HG03108 (cell line): ENCODE results near the gene BTN3A1.
"Not testable (repeated sequence)": the region's sequence is repeated elsewhere in the genome, so short reads cannot be mapped to it uniquely, and the experiment has no call there.

Experiments
- ATAC-seq: cut with Tn5 transposase; IDR thresholded peaks from one replicate; pipeline ENCODE4 v1.9.1; 2021; ENCODE audit warnings: moderate library complexity; ENCODE audit not compliant: unreplicated experiment

BTN3A1 gene

DNA sequence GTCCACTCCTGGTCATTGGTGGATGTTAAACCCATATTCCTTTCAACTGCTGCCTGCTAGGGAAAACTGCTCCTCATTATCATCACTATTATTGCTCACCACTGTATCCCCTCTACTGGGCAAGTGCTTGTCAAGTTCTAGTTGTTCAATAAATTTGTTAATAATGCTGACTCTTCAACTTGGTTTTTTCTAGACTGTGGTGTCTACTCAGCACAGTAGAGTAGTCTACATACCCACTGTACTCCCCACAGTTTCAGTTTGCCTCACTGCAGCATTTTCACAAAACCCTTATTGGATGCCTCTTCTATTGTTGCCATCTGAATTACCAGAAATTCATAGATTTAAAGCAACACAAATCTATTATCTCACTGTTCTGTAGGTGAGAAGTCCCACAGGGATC lies 23.9 kb upstream of the BTN3A1 start:
- not testable (repeated sequence) for ATAC-seq

DNA sequence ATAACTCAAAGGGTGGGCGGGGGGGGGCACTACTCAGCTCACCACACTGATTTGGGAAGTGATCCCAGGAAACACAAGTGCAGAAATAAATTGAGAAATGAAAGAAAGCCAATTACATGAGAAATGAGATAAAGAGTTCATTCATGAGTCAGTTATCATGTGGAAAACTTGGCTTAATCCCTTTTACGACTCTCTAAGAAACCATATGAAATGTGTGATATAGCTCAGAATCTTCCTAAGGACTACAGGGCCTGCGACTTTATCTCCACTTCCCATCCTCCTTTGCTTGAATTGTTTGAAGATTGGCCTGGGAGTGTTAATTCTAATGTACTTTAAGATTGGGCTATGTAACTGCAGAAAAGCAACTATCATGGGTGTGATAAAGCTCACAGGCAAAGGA lies 22.8 kb upstream of the BTN3A1 start:
- no peak for ATAC-seq

DNA sequence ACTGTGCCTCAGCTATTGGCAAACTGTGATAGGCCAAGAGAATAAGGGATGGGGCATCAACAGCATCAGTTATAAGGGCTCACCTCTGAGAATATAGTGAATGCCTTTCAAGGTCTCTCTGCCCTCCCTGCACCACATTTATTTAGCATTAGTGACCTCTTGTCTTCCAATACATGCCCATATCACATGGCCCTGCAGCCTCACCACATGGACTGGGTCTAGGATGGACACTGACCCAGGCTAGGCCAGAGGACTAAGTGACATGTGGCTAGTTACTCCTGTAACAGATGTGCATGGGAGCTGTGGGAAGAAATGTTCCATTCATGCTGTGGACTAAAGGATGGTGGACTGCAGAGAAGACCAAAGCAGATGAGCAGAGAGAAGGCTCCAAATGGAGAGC lies 22.3 kb upstream of the BTN3A1 start:
- ATAC-seq: no peak

DNA sequence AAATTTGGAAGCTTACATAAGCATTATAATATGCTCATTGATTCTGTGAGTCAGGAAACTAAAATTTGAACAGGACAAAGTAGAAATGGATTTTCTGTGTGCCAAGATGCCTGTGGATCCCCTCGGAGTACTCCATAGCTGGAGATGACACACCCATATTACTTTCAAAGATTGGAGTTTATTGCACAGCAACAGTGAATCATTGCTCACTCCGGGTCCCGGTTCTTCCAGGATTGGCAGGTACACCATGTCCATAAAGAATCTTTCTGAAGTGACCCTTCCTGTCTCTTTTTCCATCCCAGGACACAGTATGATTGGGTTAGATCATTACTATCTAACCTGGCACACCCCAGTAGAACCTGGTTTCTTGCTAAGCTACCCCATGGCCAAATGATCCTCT lies 21.8 kb upstream of the BTN3A1 start:
- no peak for ATAC-seq

DNA sequence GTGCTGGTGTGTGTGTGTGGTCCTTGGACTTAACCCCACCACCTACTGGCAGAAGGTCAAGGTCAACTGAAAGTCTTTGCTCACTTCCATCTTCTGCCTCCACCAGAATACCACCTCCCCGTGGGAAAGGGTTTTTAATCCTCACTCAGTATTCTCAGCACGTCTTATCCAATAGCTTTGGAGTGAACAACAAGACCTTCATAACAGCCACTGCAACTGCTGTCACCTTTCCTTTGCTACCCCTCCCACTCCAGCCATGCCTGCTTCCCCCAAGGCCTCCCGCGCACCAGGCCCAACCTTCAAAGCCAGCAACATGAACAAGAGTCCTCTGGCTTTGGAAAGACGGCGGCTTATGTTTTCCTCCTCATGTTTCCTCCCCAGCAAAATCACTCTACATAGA lies 20.0 kb upstream of the BTN3A1 start:
- ATAC-seq: no peak

DNA sequence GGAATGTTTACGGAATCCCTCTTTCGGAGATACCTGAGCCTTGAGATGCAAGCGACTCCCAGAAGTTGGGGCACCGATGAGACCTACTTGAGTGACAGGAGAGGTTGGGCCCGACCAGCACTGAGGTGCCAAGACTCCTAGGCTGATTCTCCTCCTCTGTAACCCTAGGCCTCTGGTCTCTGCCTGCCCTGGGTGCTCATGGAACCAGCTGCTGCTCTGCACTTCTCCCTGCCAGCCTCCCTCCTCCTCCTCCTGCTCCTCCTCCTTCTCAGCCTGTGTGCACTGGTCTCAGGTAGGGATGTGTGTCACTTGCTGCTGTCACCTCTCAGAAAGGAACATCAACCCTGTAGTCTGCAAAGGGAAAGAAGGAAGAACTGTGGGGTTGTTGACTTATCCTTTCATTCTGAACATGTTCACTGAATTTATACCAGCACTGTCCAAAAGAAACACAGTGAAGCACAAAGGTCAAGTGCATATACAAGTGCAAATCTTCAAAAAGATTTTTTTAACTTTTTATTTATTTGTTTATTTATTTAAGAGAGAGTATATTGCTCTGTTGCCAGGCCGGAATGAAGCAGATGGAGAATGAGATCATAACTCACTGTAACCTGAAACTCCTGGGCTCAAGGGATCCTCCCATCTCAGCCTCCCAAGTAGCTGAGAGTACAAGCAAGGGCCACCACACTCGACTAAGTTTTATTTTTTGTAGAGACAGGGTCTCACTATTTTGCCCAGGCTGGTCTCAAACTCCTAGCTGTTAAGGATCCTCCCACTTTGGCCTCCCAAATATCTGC lies 18.3 kb upstream of the BTN3A1 start:
- ATAC-seq: no peak

DNA sequence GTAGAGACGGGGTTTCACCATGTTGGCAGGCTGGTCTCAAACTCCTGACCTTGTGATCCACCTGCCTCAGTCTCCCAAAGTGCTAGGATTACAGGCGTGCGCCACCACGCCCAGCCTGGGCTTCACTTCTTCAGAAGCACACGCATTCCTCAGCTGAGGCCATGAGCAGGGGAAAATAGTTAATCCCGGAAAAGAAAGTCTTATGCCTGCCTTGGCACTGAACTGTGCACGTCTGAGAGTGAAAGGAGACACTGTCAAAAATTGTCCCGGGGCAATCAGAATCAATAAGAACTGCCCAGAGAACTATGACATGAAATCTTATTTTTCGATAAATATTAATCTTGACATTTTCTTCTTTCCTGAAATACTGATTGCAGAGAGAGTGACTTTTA lies 16.3 kb upstream of the BTN3A1 start:
- ATAC-seq: no peak

DNA sequence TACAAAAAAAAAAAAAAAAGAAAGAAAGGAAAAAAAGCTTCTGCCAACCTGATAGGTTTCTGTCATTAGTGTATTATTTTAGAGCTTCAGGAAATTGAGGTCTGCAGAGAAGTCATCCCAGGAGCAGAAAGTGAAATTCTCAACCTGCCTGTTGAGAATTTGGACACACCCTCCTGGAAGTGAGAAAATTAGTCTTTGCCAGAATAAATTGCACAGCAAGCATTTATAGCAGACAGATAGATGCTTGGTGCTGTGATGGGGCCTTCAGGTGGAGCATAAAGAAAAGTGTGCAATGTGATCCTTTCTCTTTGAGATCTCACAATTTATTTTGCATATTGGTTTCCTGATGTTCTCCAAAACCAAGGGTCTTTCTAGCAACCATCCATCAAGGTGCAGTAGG lies 14.5 kb upstream of the BTN3A1 start:
- ATAC-seq: no peak

DNA sequence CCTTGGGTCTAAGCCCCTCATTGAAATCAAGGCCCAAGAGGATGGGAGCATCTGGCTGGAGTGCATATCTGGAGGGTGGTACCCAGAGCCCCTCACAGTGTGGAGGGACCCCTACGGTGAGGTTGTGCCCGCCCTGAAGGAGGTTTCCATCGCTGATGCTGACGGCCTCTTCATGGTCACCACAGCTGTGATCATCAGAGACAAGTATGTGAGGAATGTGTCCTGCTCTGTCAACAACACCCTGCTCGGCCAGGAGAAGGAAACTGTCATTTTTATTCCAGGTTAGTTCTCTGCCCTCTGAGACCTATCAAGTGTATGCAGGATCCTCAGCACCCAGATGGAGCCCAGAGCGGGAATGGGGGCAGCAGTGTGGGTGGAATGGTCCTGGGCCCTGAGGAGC lies 14.1 kb upstream of the BTN3A1 start:
- no peak for ATAC-seq

DNA sequence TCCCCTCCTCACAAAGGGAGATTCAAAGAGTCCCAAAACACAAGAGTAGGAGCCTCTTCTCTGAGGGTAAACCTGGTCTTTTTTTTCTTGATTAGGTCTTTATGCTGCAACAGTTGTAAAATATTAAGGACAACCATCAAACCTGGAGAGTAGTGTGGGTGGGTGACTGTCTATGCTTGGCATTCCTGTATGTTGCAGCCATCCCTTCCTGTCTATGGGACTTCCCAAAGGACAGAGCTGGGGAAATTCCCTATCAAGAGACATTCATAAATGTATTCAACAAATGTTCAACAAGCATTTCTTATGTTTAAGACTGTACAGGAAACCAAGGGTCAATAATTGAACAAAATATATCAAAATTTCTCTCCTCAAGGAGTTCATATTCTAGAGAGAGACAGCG lies 13.6 kb upstream of the BTN3A1 start:
- ATAC-seq: no peak

DNA sequence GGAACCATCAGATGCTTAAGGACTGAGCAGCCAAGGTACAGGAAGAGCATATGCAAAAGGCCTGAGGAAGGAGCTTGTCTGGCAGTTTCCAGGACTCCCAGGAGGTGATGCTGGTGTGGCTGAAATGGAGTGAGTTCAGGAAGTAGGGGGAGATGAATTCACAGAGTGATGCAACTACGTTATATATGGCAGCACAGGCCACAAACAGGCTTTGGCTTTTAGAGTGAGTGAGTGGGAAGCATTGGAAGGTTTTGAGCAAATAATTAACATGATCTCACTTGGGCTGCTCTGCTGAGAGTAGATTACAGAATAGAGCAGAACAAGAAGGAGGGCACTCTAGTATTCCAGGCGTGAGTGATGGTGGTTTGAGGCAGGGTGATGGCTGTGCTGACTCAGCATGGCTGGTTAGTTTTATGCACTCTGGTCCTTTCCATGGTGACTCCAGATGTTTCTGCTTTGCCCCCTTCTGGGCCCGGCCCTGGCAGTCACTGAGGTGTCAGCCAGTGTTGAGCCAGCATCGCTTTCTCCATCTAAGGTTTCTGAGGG lies 12.7 kb upstream of the BTN3A1 start:
- ATAC-seq: no peak

DNA sequence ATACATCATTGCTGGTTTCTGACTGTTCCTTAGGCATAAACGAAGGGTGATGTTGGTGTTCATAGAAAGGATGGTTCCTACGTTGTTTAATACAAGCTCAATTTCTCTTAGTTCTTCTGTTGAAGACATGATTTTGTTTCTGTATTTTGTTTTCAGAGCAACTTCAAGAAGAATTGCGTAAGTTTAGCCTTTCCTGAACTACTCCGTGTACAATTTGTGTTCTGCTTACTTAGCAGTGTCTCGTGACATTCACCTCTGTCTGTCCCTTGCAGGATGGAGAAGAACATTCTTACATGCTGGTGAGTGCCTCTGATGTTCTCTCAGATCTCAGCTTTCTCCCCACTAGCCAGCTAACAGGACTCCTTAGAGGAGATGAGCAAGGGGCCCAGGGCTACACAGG lies 11.5 kb upstream of the BTN3A1 start:
- ATAC-seq: no peak

DNA sequence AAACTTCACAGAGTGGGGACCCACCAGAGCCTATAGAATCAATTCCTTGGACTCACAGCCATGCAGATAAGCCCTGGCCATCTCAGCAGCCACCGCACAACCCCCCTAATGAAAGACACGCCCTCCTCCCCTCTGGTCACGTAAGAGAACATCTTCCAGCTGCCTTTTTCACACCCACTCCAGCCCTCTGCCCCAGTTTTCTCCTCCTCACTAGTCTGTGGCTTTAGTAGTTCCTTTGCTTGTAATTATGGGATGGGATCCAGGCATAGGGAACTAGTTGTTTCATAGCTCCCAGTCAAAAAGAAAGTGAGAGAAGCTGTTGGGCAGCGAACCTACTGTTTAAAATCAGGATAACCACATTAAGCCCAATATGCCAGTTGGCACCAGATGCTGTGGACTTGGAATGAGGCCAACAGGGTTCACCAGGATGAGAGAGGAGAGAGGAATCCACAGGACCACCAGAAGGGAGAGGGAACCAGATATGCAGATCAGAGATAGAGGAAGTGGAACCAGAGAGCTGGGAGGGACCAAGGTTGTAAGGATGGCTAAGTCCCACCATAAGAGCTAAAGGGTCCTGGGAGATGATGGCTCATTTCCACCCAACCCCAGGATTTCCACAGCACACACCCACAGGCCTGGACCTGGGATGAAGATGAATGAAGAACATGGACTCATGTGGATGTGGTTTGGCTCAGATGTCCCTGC lies 9.0 kb upstream of the BTN3A1 start:
- ATAC-seq: no peak

DNA sequence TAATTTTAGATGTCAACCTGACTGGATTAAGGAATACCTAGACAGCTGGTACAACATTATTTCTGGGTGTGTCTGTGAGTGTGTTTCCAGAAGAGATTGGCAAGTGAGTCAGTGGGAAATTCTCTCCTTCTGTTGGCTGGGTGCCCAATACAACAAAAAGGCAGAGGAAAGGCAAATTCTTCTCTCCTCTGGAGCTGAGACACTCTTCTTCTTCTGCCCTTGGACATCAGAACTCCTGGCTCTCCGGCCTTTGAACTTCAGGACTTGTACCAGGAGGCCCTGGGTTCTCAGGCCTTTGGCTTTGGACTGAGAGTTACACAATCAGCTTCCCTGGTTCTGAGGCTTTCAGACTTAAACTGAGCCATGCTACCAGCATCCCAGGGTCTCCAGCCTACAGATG lies 7.8 kb upstream of the BTN3A1 start:
- no peak for ATAC-seq

DNA sequence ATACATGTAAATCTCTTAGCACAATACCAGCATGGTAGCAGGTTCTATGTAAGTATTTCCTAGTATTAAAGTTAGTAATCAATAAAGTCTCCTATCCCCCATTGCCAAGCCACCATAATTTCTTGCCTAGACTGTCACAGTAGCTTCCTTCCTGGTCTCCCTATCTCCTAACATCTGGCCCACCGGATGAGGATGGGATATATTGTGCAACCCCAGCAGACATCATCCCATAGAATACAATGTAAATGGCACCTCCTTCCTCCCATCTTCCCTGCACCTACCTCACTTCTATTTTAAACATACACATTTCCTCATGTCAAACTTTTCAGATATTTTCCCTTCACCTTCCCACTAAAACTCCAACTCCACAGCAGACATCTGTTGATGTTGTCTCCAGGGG lies 3.5 kb upstream of the BTN3A1 start:
- ATAC-seq: no peak

DNA sequence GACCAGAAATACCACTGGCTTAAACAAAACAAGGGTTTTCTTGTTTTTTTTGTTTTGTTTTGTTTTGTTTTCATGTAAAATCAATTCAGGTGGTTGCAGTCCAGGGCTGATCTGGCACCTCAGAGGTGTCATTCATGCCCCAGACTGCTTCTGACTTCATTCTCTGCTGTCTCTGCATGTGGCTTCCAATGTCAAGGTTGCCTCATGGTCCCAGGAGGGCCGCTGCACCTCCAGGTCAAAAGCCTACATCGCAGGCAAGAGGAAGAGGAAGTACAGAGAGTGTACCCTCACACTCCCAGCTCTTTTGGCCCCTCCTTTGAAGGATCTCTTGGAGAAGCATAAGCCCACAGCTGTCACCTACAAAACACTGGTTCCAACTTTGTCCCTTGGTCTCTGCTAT lies 1.4 kb upstream of the BTN3A1 start:
- ATAC-seq: no peak

DNA sequence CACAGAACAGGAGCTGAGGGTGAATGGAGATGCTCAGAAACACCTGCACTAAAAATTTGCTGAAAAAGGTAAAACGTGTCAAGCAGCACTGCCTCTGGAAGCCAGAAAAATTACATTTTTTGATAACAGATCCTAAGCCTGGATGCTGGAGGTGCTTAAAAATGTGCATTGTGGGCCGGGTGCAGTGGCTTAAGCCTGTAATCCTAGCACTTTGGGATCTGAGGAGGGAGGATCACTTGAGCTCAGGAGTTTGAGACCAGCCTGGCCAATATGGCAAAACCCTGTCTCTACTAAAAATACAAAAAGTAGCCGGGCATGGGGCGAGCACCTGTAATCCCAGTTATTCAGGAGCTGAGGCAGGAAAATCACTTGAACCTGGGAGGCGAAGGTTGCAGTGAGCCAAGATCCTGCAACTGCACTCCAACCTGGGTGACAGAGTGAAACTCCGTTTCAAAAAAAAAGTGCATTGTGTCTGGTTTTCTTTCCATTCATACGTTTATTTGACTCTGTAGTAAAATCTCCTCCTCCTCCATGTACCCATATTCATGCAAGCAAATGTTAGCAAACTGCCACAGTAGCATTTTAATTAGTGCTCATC lies 587 bp upstream of the BTN3A1 start:
- ATAC-seq: no peak

DNA sequence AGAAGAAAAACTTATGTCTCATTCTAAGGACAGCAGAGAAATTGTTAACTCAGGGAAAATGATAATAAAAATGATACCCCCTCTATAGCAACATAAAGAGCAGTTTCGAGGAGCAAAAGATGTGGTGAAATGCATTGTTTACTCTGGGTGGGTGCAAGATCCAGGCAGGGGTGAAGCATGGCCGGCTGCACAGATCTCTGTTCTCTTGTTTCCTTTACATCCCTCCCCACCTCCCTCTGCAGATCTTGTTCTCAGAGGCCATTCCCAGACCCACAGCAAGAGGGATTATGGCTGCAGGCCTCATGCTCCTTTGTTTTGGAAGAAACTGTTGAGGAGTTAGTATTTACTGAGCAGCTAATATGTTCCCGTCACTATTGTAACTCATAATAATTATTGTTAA lies 1.8 kb downstream of the BTN3A1 start:
- no peak for ATAC-seq

DNA sequence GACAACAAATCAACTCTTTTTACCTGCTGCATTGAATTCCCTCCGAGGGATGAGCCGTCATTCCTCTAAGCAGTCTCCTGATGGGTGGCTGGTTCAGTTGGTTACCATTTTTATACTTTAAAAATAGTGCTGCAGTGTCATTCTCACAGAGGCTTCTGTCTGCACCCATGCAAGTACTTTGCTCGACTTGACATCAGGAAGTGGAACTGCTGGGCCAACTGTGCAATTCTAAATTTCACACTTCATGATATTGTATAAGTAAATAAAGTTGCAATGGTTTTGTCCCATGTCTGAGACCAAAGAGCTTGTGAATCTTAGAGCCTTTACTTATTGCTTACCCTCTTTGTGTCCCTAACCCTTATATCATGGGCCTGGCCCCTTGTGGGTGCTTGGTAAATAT lies 2.5 kb downstream of the BTN3A1 start:
- ATAC-seq: no peak

DNA sequence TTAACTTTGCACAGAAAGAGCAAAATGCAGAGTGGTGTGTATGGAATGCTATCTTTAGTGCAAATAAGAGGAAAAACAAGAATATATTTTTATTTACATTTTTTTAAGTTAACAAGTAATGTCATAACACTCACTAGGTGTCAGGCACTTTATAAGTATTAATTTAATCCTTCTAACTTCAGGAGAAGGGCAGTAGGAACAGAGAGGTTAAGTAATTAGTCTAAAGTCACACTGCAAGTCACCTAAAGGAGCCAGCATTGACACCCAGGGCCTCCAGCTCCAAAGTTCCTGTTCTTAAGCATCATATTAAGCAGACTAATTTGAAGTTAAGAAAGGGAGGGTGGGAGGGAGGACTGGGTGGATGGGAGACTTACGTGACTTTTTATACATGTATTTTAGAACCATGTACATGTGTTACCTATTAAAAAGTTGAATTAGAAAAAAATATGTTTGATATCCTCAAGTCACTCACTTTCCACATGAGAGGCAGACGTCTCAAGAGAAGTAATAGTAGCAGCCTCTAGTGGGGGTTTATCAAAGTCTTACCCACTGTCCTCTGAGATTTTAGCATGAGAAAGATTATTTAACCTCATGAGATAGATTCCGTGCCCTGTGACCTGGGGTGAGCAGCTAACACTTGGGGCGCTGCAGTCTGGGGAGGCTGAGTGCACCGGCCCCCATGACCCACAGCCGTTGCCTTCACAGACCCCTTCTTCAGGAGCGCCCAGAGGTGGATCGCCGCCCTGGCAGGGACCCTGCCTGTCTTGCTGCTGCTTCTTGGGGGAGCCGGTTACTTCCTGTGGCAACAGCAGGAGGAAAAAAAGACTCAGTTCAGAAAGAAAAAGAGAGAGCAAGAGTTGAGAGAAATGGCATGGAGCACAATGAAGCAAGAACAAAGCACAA lies 7.0 kb downstream of the BTN3A1 start:
- ATAC-seq: no peak

DNA sequence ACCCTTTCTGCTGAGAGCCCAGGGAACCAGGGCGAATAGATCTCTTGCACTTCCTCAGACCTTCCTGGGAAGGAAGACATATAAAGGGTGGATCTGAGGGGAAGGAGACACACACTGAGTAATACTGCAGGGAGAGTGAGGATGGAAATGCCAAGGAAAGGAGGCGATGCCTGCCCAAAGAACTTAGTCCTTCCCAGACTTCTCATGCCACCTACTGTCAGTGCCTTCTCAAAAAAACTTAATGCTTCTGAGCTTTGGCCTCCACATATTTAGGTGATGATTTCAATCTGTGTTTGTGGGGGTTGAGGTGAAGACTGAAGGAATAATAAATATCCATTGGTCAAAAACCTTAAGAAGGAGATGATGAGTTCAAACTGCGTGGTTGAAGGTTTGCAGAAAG lies 9.7 kb downstream of the BTN3A1 start:
- no peak for ATAC-seq
